ENCODE data around the gene LDLR.

DNA sequence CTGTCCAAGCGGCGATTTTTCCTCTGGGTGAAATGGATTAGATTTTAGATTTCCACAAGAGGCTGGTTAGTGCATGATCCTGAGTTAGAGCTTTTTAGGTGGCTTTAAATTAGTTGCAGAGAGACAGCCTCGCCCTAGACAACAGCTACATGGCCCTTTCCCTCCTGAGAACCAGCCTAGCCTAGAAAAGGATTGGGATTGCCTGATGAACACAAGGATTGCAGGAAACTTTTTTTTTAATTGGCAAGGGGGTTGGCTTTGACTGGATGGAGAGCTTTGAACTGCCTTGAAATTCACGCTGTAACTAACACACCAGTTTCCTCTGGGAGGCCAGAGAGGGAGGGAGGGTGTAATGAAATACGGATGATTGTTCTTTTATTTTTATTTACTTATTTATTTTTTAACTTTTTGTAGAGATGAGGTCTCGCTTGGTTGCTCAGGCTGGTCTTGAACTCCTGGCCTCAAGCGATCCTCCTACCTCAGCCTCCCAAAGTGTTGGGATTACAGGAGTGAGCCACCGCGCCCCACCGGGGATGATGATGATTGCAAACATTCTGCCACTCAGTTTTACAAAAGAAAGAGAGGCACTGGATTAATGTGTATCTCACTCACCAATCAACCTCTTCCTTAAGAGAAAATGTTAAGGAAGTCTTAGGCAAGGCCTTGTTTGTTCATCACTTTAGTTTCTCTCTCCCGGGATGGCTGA, 1.9 kb downstream of the LDLR start:
- no peak for TF ChIP-seq CTCF (IDR thresholded peaks at IDR 0.05; ENCODE audit: low read depth, low read length)
- no peak for TF ChIP-seq POLR2A (IDR thresholded peaks at IDR 0.05; ENCODE audit: extremely low read depth, insufficient read length)

All from NB4 (cell line).